ENCODE data around the gene PPP2R5C. TPM values are rescaled to one million over a fixed set of nuclear protein-coding genes. Genes with fewer than 3 reads are reported as not detected.
A peak's percentile ranks its signal among the peaks of the same experiment; 100 is the strongest.

Gene PPP2R5C
- total and polyA plus RNA-seq, 8 donors = 103 to 176 (median 112) TPM

- Histone ChIP-seq H3K36me3 (no peaks in the 10 kb centered on the region), H3K4me1 (peaks cover 12 to 44% of the 10 kb centered on the region in 2 donors), H3K27me3 (no peaks in the 10 kb centered on the region), H3K9me3 (no peaks in the 10 kb centered on the region), H3K27ac (no peak overlapping the region), H3K4me3 (no peak overlapping the region)
- no peak for TF ChIP-seq CTCF (IDR thresholded peaks at IDR 0.05)
- intact Hi-C loops (cut with DNase I) = no loop called here
- no peak for ATAC-seq
- no peak for DNase-seq
Measured at GRCh38 chr14:101839236-101839635, 77.7 kb downstream of the PPP2R5C start.

- peaks cover 8 to 43% of the 10 kb centered on the region in 2 donors for H3K4me1 ChIP-seq
- no peak overlapping the region for H3K4me3 ChIP-seq
- ATAC-seq = no peak
- no peaks in the 10 kb centered on the region for H3K27me3 ChIP-seq
- intact Hi-C loops (cut with DNase I) = no loop called here
- H3K27ac ChIP-seq = no peak overlapping the region
- H3K36me3 ChIP-seq = no peaks in the 10 kb centered on the region
- no peak for TF ChIP-seq CTCF (IDR thresholded peaks at IDR 0.05)
- no peaks in the 10 kb centered on the region for H3K9me3 ChIP-seq
- no peak for DNase-seq
Measured at GRCh38 chr14:101839661-101840060, 78.2 kb downstream of the PPP2R5C start.

GRCh38 chr14:101840649-101841369 lies 79.3 kb downstream of the PPP2R5C start:
- no peaks in the 10 kb centered on the region for H3K36me3 ChIP-seq
- ATAC-seq (no peak), DNase-seq (no peak)
- no peaks in the 10 kb centered on the region for H3K27me3 ChIP-seq
- intact Hi-C loops (cut with DNase I) = no loop called here
- no peak overlapping the region for H3K27ac ChIP-seq
- TF ChIP-seq CTCF (IDR thresholded peaks at IDR 0.05) = no peak
- H3K4me3 ChIP-seq = no peak overlapping the region
- H3K4me1 ChIP-seq = peaks cover 0 to 38% of the 10 kb centered on the region in 2 donors
- no peaks in the 10 kb centered on the region for H3K9me3 ChIP-seq

- H3K4me1 ChIP-seq = peaks cover 0 to 31% of the 10 kb centered on the region in 2 donors
- no peaks in the 10 kb centered on the region for H3K9me3 ChIP-seq
- no peak for ATAC-seq
- no peaks in the 10 kb centered on the region for H3K36me3 ChIP-seq
- peak overlapping the region in 1 of 2 donors; percentile 23 for H3K27ac ChIP-seq
- TF ChIP-seq CTCF (IDR thresholded peaks at IDR 0.05) = no peak
- intact Hi-C loops (cut with DNase I) = no loop called here
- no peaks in the 10 kb centered on the region for H3K27me3 ChIP-seq
- H3K4me3 ChIP-seq = no peak overlapping the region
- no peak for DNase-seq
Measured at GRCh38 chr14:101843038-101843437, 81.5 kb downstream of the PPP2R5C start.

GRCh38 chr14:101843665-101844064 lies 82.2 kb downstream of the PPP2R5C start:
- Histone ChIP-seq H3K27me3 (no peaks in the 10 kb centered on the region), H3K27ac (no peak overlapping the region), H3K36me3 (no peaks in the 10 kb centered on the region), H3K4me3 (no peak overlapping the region), H3K4me1 (peaks cover 0 to 37% of the 10 kb centered on the region in 2 donors), H3K9me3 (no peaks in the 10 kb centered on the region)
- peak; percentile 53 for ATAC-seq
- DNase-seq = no peak
- intact Hi-C loops (cut with DNase I) = no loop called here
- TF ChIP-seq CTCF (IDR thresholded peaks at IDR 0.05) = no peak

Data from left lung (tissue), 10 donors.